ENCODE data around the gene TEKT2. TPM values are rescaled to one million over a fixed set of nuclear protein-coding genes. Genes with fewer than 3 reads are reported as not detected.

Gene TEKT2
- total RNA-seq (2014; rRNA removed) (not detected in 2 replicates), Bru-seq, nascent RNA (percentile 22 among the genes with signal in this experiment), BruChase-seq, experiment 1, labeled RNA remaining after a 6-hour chase (percentile 58 among the genes with signal in this experiment), BruChase-seq, experiment 2, labeled RNA remaining after a 2-hour chase (percentile 49 among the genes with signal in this experiment)
- long read RNA-seq, result 0 reads

DNA sequence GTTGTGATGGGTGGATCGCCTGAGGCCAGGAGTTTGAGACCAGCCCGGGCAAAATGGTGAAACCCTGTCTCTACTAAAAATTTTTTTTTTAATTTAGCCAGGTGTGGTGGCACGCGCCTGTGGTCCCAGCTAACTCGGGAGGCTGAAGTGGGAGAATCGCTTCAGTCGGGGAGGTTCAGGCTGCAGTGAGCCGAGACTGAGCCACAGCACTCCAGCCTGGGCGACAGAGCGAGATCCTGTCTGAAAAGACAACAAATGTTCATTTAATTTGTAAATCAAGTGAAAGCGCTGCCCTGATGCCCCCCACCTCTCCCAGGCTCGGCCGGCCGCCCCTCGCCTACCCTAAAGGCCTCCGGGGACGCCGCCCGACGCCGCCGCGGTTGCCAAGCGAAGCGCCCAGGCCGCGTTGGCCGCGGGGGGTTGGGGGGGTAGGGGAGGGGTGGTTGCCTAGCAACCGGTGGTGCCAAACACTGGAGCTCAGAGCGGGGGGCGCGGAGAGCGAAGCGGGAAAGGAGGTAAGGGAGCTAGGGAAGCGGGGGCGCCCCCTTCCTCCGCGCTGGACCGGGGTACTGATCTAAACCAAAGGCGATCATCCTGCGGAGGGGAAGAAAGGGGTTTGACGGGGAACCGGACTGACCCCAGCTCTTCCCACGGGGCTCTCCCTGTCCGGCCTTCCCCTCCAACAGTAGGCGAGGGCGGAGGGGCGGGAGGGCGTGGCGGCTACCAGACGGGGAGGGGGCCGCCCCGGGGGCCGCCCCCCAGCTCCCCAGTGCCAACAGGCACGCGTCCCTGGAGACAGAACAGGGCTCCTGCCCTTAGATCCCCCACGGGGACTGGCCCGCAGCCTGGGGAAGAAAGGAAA, at the start of gene TEKT2:
Gene TEKT2 (plus strand): TSS at position 460 of the 862 bp plus-strand sequence. CDS start 828 bp downstream, outside the sequence.
- Histone ChIP-seq H3K4me2 (ENCODE audit: low read length) (no peak within 1 kb of the TSS), H3K4me1 (ENCODE audit: insufficient read depth, low read length) (0 out of 2 replicates have a peak, but pooled peaks cover 4% of the 10 kb centered on the region), H3K9ac (ENCODE audit: low read length) (no peak within 1 kb of the TSS), H2AFZ (ENCODE audit: low read length) (peak within 1 kb of the TSS; percentile 22; the same call in 1 of the 2 replicates), H3K27ac (ENCODE audit: low read length) (no peak within 1 kb of the TSS), H3K36me3 (ENCODE audit: low read depth, low read length) (no peaks in the 10 kb centered on the region), H3K9me2 (replicated peaks; ENCODE audit: low read length) (no peaks in the 10 kb centered on the region), H3F3A (ENCODE audit: low read length, unreplicated experiment) (no peaks in the 10 kb centered on the region), H4K20me1 (ENCODE audit: low read length) (no peaks in the 10 kb centered on the region), H3K9me3 (ENCODE audit: low read length) (no peaks in the 10 kb centered on the region), H3K27me3 (ENCODE audit: low read length) (no peaks in the 10 kb centered on the region), H3K4me3 (ENCODE audit: low read length) (no peak within 1 kb of the TSS), H3K79me2 (ENCODE audit: low read length) (peaks cover 1% of the 10 kb centered on the region)
- intact Hi-C loops (cut with micrococcal nuclease), result loop anchor here (10.0 kb wide), 1 partner anchor 149 kb away; the partner anchor contains the start of gene AGO3
- ATAC-seq, result no peak
- TF ChIP-seq EZH2 (IDR thresholded peaks at IDR 0.05; ENCODE audit: low read length, unreplicated experiment), result no peak
- TF ChIP-seq, protein P1, sequence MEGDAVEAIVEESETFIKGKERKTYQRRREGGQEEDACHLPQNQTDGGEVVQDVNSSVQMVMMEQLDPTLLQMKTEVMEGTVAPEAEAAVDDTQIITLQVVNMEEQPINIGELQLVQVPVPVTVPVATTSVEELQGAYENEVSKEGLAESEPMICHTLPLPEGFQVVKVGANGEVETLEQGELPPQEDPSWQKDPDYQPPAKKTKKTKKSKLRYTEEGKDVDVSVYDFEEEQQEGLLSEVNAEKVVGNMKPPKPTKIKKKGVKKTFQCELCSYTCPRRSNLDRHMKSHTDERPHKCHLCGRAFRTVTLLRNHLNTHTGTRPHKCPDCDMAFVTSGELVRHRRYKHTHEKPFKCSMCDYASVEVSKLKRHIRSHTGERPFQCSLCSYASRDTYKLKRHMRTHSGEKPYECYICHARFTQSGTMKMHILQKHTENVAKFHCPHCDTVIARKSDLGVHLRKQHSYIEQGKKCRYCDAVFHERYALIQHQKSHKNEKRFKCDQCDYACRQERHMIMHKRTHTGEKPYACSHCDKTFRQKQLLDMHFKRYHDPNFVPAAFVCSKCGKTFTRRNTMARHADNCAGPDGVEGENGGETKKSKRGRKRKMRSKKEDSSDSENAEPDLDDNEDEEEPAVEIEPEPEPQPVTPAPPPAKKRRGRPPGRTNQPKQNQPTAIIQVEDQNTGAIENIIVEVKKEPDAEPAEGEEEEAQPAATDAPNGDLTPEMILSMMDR (conservative IDR thresholded peaks at IDR 0.05; ENCODE audit: low read depth, low read length), result no peak
- TF ChIP-seq EZH2phosphoT487 (IDR thresholded peaks at IDR 0.05; ENCODE audit: borderline replicate concordance, low read length), result no peak
- ChIA-PET POLR2A (ENCODE audit: unreplicated experiment) (no interaction called here), CTCF (interaction anchor here (0.5 kb wide), 1 partner anchor 152 kb away, joined by 3 read pairs; no protein-coding TSS in a partner anchor)
- BruUV-seq (replicated peaks), result no TSS peak
- no peak for DNase-seq

- Histone ChIP-seq H3K4me2 (ENCODE audit: low read length) (peak overlapping the region; percentile 8), H3K4me1 (ENCODE audit: insufficient read depth, low read length) (peaks cover 16% of the 10 kb centered on the region), H3K4me3 (ENCODE audit: low read length) (no peak overlapping the region), H3K27ac (ENCODE audit: low read length) (peak overlapping the region; percentile 36; the same call in 1 of the 2 replicates), H3K27me3 (ENCODE audit: low read length) (no peaks in the 10 kb centered on the region), H3K9ac (ENCODE audit: low read length) (no peak overlapping the region), H3K9me2 (replicated peaks; ENCODE audit: low read length) (no peaks in the 10 kb centered on the region), H3K9me3 (ENCODE audit: low read length) (no peaks in the 10 kb centered on the region), H3K79me2 (ENCODE audit: low read length) (no peaks in the 10 kb centered on the region), H2AFZ (ENCODE audit: low read length) (no peak overlapping the region), H3K36me3 (ENCODE audit: low read depth, low read length) (peaks cover 11% of the 10 kb centered on the region; the same call in 1 of the 2 replicates), H4K20me1 (ENCODE audit: low read length) (no peaks in the 10 kb centered on the region), H3F3A (ENCODE audit: low read length, unreplicated experiment) (no peaks in the 10 kb centered on the region)
- CTCF ChIA-PET, result interaction anchor here (0.6 kb wide), 2 partner anchors 39 to 60 kb away, joined by 3 to 5 read pairs; no protein-coding TSS in a partner anchor
- no TSS peak for BruUV-seq (replicated peaks)
- intact Hi-C loops (cut with micrococcal nuclease), result no loop called here
- ATAC-seq, result peak; percentile 99
- POLR2A ChIA-PET (ENCODE audit: unreplicated experiment), result no interaction called here
- DNase-seq, result peak; percentile 88
- no peak for TF ChIP-seq EZH2phosphoT487 (IDR thresholded peaks at IDR 0.05; ENCODE audit: borderline replicate concordance, low read length)
- TF ChIP-seq, protein P1 (conservative IDR thresholded peaks at IDR 0.05; ENCODE audit: low read depth, low read length), result no peak
- no peak for TF ChIP-seq EZH2 (IDR thresholded peaks at IDR 0.05; ENCODE audit: low read length, unreplicated experiment)
Measured at GRCh38 chr1:36034692-36035091, 49.2 kb upstream of the TEKT2 start.

Measured in PC-3 (cell line).